LNCaP clone FGC (cell line): Measurements from ENCODE around the gene DUS1L.

Experiments used
- DNase-seq: peaks from one replicate; pipeline ENCODE4 v3.0.0-alpha.2; 2011; ENCODE audit warnings: low read depth
- H3K4me3 ChIP-seq: 2 replicates; pipeline ENCODE4 v1.5.1; 2011; ENCODE audit warnings: mild to moderate bottlenecking, low read depth, low read length, control low read depth
- CTCF ChIP-seq: IDR thresholded peaks from 2 replicates; pipeline ENCODE4 v1.5.1; 2012; ENCODE audit warnings: mild to moderate bottlenecking; ENCODE audit not compliant: control insufficient read depth, insufficient read depth; ENCODE audit errors: extremely low read depth

DUS1L gene

GRCh38 chr17:82112181-82112913, 46.7 kb upstream of the DUS1L start:
- no peak for DNase-seq
- no peak overlapping the region for H3K4me3 ChIP-seq
- TF ChIP-seq CTCF, result no peak

- peak; percentile 99 for DNase-seq
- H3K4me3 ChIP-seq, result no peak overlapping the region
- no peak for TF ChIP-seq CTCF
These were observed 44.7 kb upstream of the DUS1L start for GRCh38 chr17:82110298-82110697.

GRCh38 chr17:82108961-82109475, 43.4 kb upstream of the DUS1L start:
- no peak overlapping the region for H3K4me3 ChIP-seq
- no peak for TF ChIP-seq CTCF
- DNase-seq, result no peak

GRCh38 chr17:82108496-82108945, 42.9 kb upstream of the DUS1L start:
- no peak overlapping the region for H3K4me3 ChIP-seq
- DNase-seq, result no peak
- no peak for TF ChIP-seq CTCF

GRCh38 chr17:82108038-82108437, 42.4 kb upstream of the DUS1L start:
- no peak overlapping the region for H3K4me3 ChIP-seq
- no peak for DNase-seq
- no peak for TF ChIP-seq CTCF

GRCh38 chr17:82107341-82107860, 41.8 kb upstream of the DUS1L start:
- no peak for TF ChIP-seq CTCF
- H3K4me3 ChIP-seq, result peak overlapping the region; percentile 24; the same call in 1 of the 2 replicates
- no peak for DNase-seq

GRCh38 chr17:82106688-82107305, 41.2 kb upstream of the DUS1L start:
- DNase-seq, result peak; percentile 59
- no peak for TF ChIP-seq CTCF
- H3K4me3 ChIP-seq, result peak overlapping the region; percentile 24
